Mesenchymal stem cell (in vitro differentiated cells and primary cell): Measurements from ENCODE around the gene SUCLG1.

Experiments
- DNase-seq: peaks from one replicate; pipeline ENCODE4 v3.0.0-alpha.2; 2013
- H2AFZ ChIP-seq: one replicate; pipeline ENCODE4 v1.6.1; 2013; ENCODE audit warnings: low read depth, mild to moderate bottlenecking, control low read depth, inconsistent platforms, low read length, moderate library complexity
- H2AK5ac ChIP-seq: 2 replicates; pipeline ENCODE4 v1.6.1; 2013; ENCODE audit warnings: low read length, moderate library complexity, mild to moderate bottlenecking, inconsistent platforms; ENCODE audit not compliant: severe bottlenecking
- H2BK120ac ChIP-seq: one replicate; pipeline ENCODE4 v1.6.1; 2013; ENCODE audit warnings: low read depth, mild to moderate bottlenecking, inconsistent platforms, low read length, moderate library complexity
- H2BK12ac ChIP-seq, 2 experiments: one replicate each; pipeline ENCODE4 v1.6.1; 2013; ENCODE audit warnings: inconsistent platforms in 2 of 2, low read length in 2 of 2, mild to moderate bottlenecking in 2 of 2, moderate library complexity in 2 of 2, control low read depth in 1 of 2
- H2BK15ac ChIP-seq: one replicate; pipeline ENCODE4 v1.6.1; 2013; ENCODE audit warnings: mild to moderate bottlenecking, low read depth, inconsistent platforms; ENCODE audit not compliant: poor library complexity, severe bottlenecking
- H2BK5ac ChIP-seq: 2 replicates; pipeline ENCODE4 v1.6.1; 2013; ENCODE audit warnings: low read depth, mild to moderate bottlenecking, low read length, control low read depth, inconsistent platforms; ENCODE audit not compliant: poor library complexity, severe bottlenecking
- H3K14ac ChIP-seq, 2 experiments: one replicate each; pipeline ENCODE4 v1.6.1; 2013; ENCODE audit warnings: inconsistent platforms in 2 of 2, low read length in 2 of 2, control low read depth in 1 of 2, mild to moderate bottlenecking in 1 of 2, moderate library complexity in 1 of 2
- H3K18ac ChIP-seq, 2 experiments: one replicate each; pipeline ENCODE4 v1.6.1; 2013; ENCODE audit warnings: inconsistent platforms in 2 of 2, low read length in 2 of 2, control low read depth in 1 of 2, low read depth in 1 of 2, mild to moderate bottlenecking in 1 of 2
- H3K23ac ChIP-seq, 2 experiments: one replicate each; pipeline ENCODE4 v1.6.1; 2013; ENCODE audit warnings: inconsistent platforms in 2 of 2, low read length in 2 of 2, mild to moderate bottlenecking in 2 of 2, moderate library complexity in 2 of 2, control low read depth in 1 of 2
- H3K27ac ChIP-seq: 2 replicates; pipeline ENCODE4 v1.5.1; 2013; ENCODE audit warnings: mild to moderate bottlenecking, moderate library complexity, low read length, control low read depth, inconsistent platforms; ENCODE audit not compliant: poor library complexity, severe bottlenecking
- H3K27me3 ChIP-seq, 2 experiments: 2 replicates each; pipeline versions ENCODE4 v1.6.1 to v1.7.0; 2013; ENCODE audit warnings: low read length in 2 of 2, mild to moderate bottlenecking in 2 of 2, moderate library complexity in 2 of 2, control low read depth in 1 of 2, inconsistent platforms in 1 of 2; ENCODE audit not compliant: control insufficient read depth in 1 of 2, insufficient read depth in 1 of 2
- H3K36me3 ChIP-seq, 2 experiments: 2 replicates each; pipeline versions ENCODE4 v1.6.1 to v1.7.0; 2013; ENCODE audit warnings: low read length in 2 of 2, control low read depth in 1 of 2, inconsistent platforms in 1 of 2, low read depth in 1 of 2, mild to moderate bottlenecking in 1 of 2; ENCODE audit not compliant: insufficient read depth in 2 of 2, control insufficient read depth in 1 of 2
- H3K4ac ChIP-seq, 2 experiments: one replicate each; pipeline ENCODE4 v1.6.1; 2013; ENCODE audit warnings: inconsistent platforms in 2 of 2, low read length in 2 of 2, mild to moderate bottlenecking in 2 of 2, moderate library complexity in 2 of 2, control low read depth in 1 of 2, low read depth in 1 of 2
- H3K4me1 ChIP-seq: 2 replicates; pipeline ENCODE4 v1.6.1; 2013; ENCODE audit warnings: low read depth, low read length, control low read depth; ENCODE audit not compliant: control insufficient read depth, insufficient read depth
- H3K4me2 ChIP-seq: 2 replicates; pipeline ENCODE4 v1.6.1; 2013; ENCODE audit warnings: low read length, mild to moderate bottlenecking, inconsistent platforms; ENCODE audit not compliant: poor library complexity, severe bottlenecking
- H3K4me3 ChIP-seq, 2 experiments: 2 replicates each; pipeline versions ENCODE4 v1.5.1 to v1.7.0; 2013; ENCODE audit warnings: low read length in 2 of 2, mild to moderate bottlenecking in 2 of 2, control low read depth in 1 of 2, low read depth in 1 of 2; ENCODE audit not compliant: insufficient read depth in 1 of 2
- H3K79me1 ChIP-seq: replicated peaks from 2 replicates; pipeline ENCODE4 v1.6.1; 2013; ENCODE audit warnings: mild to moderate bottlenecking, control low read depth, low read length, inconsistent platforms; ENCODE audit not compliant: poor library complexity, severe bottlenecking
- H3K9ac ChIP-seq: 2 replicates; pipeline ENCODE4 v1.7.0; 2013; ENCODE audit warnings: mild to moderate bottlenecking, low read length, moderate library complexity
- H3K9me3 ChIP-seq: 2 replicates; pipeline ENCODE4 v1.7.0; 2013; ENCODE audit warnings: mild to moderate bottlenecking, low read length; ENCODE audit not compliant: control insufficient read depth
- H4K8ac ChIP-seq: one replicate; pipeline ENCODE4 v1.6.1; 2013; ENCODE audit warnings: inconsistent platforms, mild to moderate bottlenecking, low read length, moderate library complexity
- H4K91ac ChIP-seq: one replicate; pipeline ENCODE4 v1.6.1; 2013; ENCODE audit warnings: mild to moderate bottlenecking, low read length, inconsistent platforms
- WGBS: methylation state at CpG from one replicate; pipeline ENCODE4 v1.1.7; 2013; ENCODE audit warnings: mixed read lengths; 5-methylcytosine and 5-hydroxymethylcytosine counted together

Gene SUCLG1

DNA sequence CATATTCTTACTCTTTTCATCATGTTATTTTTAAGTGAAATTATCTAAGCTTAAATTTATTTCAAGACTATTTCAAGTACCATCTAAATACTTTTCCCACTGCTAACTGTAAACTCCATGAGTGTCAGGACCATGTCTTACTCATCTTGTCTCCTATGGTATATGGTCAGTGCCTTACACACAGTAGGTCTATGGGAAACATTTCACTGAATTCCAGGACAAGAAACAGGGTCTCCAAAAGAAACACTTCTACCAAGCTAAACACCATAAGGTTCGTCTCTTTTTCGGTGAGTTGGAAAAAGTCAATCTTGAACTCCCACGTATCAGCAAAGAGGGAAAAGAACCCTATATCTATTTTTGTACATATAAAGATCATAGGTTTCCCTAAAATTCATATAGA is 6.5 kb downstream of the SUCLG1 start:
- Histone ChIP-seq H3K79me1 (peaks cover 21% of the 10 kb centered on the region), H3K23ac (no peak overlapping the region), H3K14ac (no peak overlapping the region), H3K4me2 (no peak overlapping the region), H3K18ac (no peak overlapping the region), H3K9ac (no peak overlapping the region), H3K27ac (no peak overlapping the region), H3K27me3 (no peaks in the 10 kb centered on the region), H2AFZ (no peak overlapping the region), H3K4ac (no peak overlapping the region), H3K4me3 (no peak overlapping the region), H2BK5ac (no peak overlapping the region), H4K8ac (no peak overlapping the region), H3K36me3 (peaks cover 0 to 9% of the 10 kb centered on the region in 2 experiments), H4K91ac (no peak overlapping the region), H3K9me3 (no peaks in the 10 kb centered on the region), H2BK12ac (no peak overlapping the region), H2AK5ac (no peak overlapping the region), H2BK15ac (no peak overlapping the region), H3K4me1 (peaks cover 4% of the 10 kb centered on the region), H2BK120ac (no peak overlapping the region)
- 100% methylated on average over 1 of the region's 3 CpGs for WGBS
- no peak for DNase-seq

DNA sequence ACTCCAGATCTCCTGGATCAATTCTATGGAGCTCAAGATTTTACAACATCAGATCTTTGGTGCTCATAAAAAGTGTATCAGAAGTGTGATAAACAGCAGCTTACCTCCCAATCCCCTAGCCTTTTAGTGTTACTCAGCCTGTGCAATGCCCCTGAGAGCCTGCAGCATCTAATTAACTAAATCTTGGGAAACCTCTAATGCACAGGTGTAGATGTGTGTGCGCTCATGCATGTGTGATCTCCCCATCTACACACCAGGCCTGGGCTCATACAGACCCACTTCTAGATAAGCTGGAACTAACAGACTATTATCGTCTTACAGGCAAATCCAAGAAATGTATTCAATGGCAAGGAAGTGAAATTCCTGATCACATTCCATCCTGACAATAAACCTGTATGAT is 7.5 kb downstream of the SUCLG1 start:
- no peak overlapping the region for H3K27ac ChIP-seq
- H3K27me3 ChIP-seq, result no peaks in the 10 kb centered on the region
- no peak overlapping the region for H2AFZ ChIP-seq
- H3K4me3 ChIP-seq, result no peak overlapping the region
- H3K14ac ChIP-seq, result no peak overlapping the region
- no peak overlapping the region for H4K8ac ChIP-seq
- no peak overlapping the region for H3K23ac ChIP-seq
- WGBS, result 97% methylated on average over 2 of the region's 2 CpGs
- no peak overlapping the region for H2BK15ac ChIP-seq
- H3K9me3 ChIP-seq, result no peaks in the 10 kb centered on the region
- no peak overlapping the region for H2BK120ac ChIP-seq
- no peak overlapping the region for H2BK12ac ChIP-seq
- H2AK5ac ChIP-seq, result no peak overlapping the region
- no peak overlapping the region for H4K91ac ChIP-seq
- peaks cover 19% of the 10 kb centered on the region for H3K79me1 ChIP-seq
- H3K4ac ChIP-seq, result no peak overlapping the region
- no peak overlapping the region for H2BK5ac ChIP-seq
- no peak for DNase-seq
- peaks cover 0 to 17% of the 10 kb centered on the region in 2 experiments for H3K36me3 ChIP-seq
- H3K18ac ChIP-seq, result no peak overlapping the region
- H3K9ac ChIP-seq, result no peak overlapping the region
- no peak overlapping the region for H3K4me2 ChIP-seq
- H3K4me1 ChIP-seq, result peaks cover 3% of the 10 kb centered on the region

DNA sequence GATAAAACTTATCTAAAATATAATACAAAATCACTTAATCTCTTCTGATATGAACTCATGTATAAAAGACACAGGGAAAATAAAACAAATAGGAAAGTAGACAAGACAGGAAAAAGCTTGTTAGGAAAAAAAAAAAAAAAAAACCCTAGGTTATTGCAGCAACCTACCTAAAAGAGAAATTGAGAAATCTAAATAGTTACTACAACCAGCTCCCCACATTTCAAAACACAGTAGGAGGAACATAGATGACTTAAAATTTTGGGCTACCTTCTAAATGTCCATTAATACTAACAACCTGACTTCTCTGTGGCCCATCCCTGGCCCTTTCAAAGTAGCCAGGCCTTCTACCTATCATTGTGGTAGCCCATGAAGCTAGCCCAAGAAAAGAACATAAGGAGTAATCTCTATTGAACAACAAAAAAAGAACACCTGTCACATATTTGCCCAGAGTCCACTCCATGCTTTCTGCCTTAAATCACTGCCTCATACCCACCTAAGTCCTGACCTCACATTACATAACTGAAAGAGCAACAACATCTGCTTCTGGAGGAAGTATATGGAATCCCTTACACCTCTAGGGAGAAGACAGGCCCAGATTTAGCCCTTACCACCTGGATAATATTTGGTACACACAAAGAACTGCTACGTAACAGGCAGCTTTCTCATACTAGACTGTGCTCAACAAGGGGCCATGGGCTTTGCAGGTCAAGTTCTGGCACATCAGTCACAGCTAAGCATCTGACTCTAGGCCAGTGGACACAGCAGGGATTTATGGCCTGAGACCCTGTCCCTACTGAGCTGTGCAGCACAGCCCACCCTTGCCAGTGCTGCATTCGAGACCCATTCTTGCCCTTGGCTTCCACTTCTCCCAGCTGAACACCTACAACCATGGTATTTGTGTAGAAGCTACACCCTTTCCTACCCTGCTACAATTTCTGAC is 8.5 kb downstream of the SUCLG1 start:
- Histone ChIP-seq H3K14ac (no peak overlapping the region), H3K79me1 (peaks cover 23% of the 10 kb centered on the region), H3K18ac (no peak overlapping the region), H2AFZ (no peak overlapping the region), H3K4me1 (peaks cover 3% of the 10 kb centered on the region), H2BK12ac (no peak overlapping the region), H2BK120ac (no peak overlapping the region), H3K4ac (no peak overlapping the region), H3K27ac (no peak overlapping the region), H3K4me3 (no peak overlapping the region), H3K23ac (peak overlapping the region in 1 of 2 experiments; percentile 48), H2BK5ac (no peak overlapping the region), H4K8ac (peak overlapping the region; percentile 36), H2AK5ac (peak overlapping the region; percentile 10), H4K91ac (peak overlapping the region; percentile 18), H3K36me3 (peaks cover 3 to 26% of the 10 kb centered on the region in 2 experiments), H3K9ac (no peak overlapping the region), H3K9me3 (no peaks in the 10 kb centered on the region), H2BK15ac (no peak overlapping the region), H3K27me3 (no peaks in the 10 kb centered on the region), H3K4me2 (no peak overlapping the region)
- WGBS, result 97% methylated on average over 2 of the region's 2 CpGs
- DNase-seq, result no peak

DNA sequence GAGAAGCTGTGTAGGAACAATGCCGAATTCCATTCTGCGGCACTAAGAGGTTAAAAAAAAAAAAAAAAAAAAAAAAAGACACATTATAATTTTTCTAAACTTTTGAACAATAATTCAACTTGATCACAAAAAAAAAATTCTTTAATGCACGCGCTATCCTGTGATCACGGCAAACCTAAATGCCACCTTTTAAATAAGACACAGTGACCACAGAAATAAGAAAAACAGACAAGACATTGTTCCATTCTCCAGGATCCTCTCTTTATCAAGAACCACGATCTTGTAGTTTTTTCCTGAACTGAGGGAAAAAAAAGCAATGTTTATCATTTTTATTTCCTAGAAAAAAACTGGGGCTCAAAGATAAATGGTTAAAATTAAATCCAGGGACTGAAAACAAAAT is 9.4 kb downstream of the SUCLG1 start:
- Histone ChIP-seq H3K27ac (no peak overlapping the region), H2AK5ac (no peak overlapping the region), H3K4me1 (peaks cover 3% of the 10 kb centered on the region), H3K4me3 (no peak overlapping the region), H3K9ac (no peak overlapping the region), H3K36me3 (peaks cover 3 to 30% of the 10 kb centered on the region in 2 experiments), H3K27me3 (no peaks in the 10 kb centered on the region), H2AFZ (no peak overlapping the region), H4K8ac (no peak overlapping the region), H2BK12ac (no peak overlapping the region), H3K9me3 (no peaks in the 10 kb centered on the region), H4K91ac (no peak overlapping the region), H3K18ac (no peak overlapping the region), H2BK15ac (no peak overlapping the region), H3K4ac (no peak overlapping the region), H2BK5ac (no peak overlapping the region), H3K14ac (no peak overlapping the region), H3K4me2 (no peak overlapping the region), H3K23ac (no peak overlapping the region), H3K79me1 (peaks cover 24% of the 10 kb centered on the region), H2BK120ac (no peak overlapping the region)
- WGBS, result 97% methylated on average over 5 of the region's 6 CpGs
- no peak for DNase-seq
